Measurements from ENCODE around the gene UBE2F.

Gene UBE2F

GRCh38 chr2:237929979-237930378 is 36.8 kb upstream of the UBE2F start:
- Histone ChIP-seq H3K9ac (ENCODE audit: low read depth, low read length) (no peak overlapping the region), H3K27ac (ENCODE audit: low read depth, low read length) (no peak overlapping the region), H3K9me3 (ENCODE audit: control insufficient read depth, insufficient read depth, low read length) (no peaks in the 10 kb centered on the region; the same call in 1 of the 2 replicates), H3K4me1 (ENCODE audit: control insufficient read depth, insufficient read depth, low read length) (no peaks in the 10 kb centered on the region), H3K36me3 (ENCODE audit: control insufficient read depth, insufficient read depth, low read length) (no peaks in the 10 kb centered on the region), H3K27me3 (ENCODE audit: control insufficient read depth, insufficient read depth, low read length) (no peaks in the 10 kb centered on the region), H3K4me3 (ENCODE audit: low read depth, low read length) (no peak overlapping the region)

GRCh38 chr2:237931205-237931721 is 35.6 kb upstream of the UBE2F start:
- no peak overlapping the region for H3K27ac ChIP-seq (ENCODE audit: low read depth, low read length)
- no peak overlapping the region for H3K4me3 ChIP-seq (ENCODE audit: low read depth, low read length)
- H3K9me3 ChIP-seq (ENCODE audit: control insufficient read depth, insufficient read depth, low read length), result no peaks in the 10 kb centered on the region; the same call in 1 of the 2 replicates
- no peak overlapping the region for H3K9ac ChIP-seq (ENCODE audit: low read depth, low read length)
- H3K36me3 ChIP-seq (ENCODE audit: control insufficient read depth, insufficient read depth, low read length), result no peaks in the 10 kb centered on the region
- H3K4me1 ChIP-seq (ENCODE audit: control insufficient read depth, insufficient read depth, low read length), result no peaks in the 10 kb centered on the region
- H3K27me3 ChIP-seq (ENCODE audit: control insufficient read depth, insufficient read depth, low read length), result no peaks in the 10 kb centered on the region

GRCh38 chr2:237932731-237933131 is 34.1 kb upstream of the UBE2F start:
- Histone ChIP-seq H3K27ac (ENCODE audit: low read depth, low read length) (no peak overlapping the region), H3K9ac (ENCODE audit: low read depth, low read length) (no peak overlapping the region), H3K36me3 (ENCODE audit: control insufficient read depth, insufficient read depth, low read length) (no peaks in the 10 kb centered on the region), H3K4me1 (ENCODE audit: control insufficient read depth, insufficient read depth, low read length) (no peaks in the 10 kb centered on the region), H3K27me3 (ENCODE audit: control insufficient read depth, insufficient read depth, low read length) (no peaks in the 10 kb centered on the region), H3K4me3 (ENCODE audit: low read depth, low read length) (no peak overlapping the region), H3K9me3 (ENCODE audit: control insufficient read depth, insufficient read depth, low read length) (no peaks in the 10 kb centered on the region; the same call in 1 of the 2 replicates)

GRCh38 chr2:237934186-237934585 is 32.6 kb upstream of the UBE2F start:
- H3K9me3 ChIP-seq (ENCODE audit: control insufficient read depth, insufficient read depth, low read length), result no peaks in the 10 kb centered on the region; the same call in 1 of the 2 replicates

GRCh38 chr2:237935740-237936452 is 30.9 kb upstream of the UBE2F start:
- Histone ChIP-seq H3K9ac (ENCODE audit: low read depth, low read length) (no peak overlapping the region), H3K4me1 (ENCODE audit: control insufficient read depth, insufficient read depth, low read length) (no peaks in the 10 kb centered on the region), H3K36me3 (ENCODE audit: control insufficient read depth, insufficient read depth, low read length) (no peaks in the 10 kb centered on the region), H3K4me3 (ENCODE audit: low read depth, low read length) (no peak overlapping the region), H3K27me3 (ENCODE audit: control insufficient read depth, insufficient read depth, low read length) (no peaks in the 10 kb centered on the region), H3K9me3 (ENCODE audit: control insufficient read depth, insufficient read depth, low read length) (no peaks in the 10 kb centered on the region; the same call in 1 of the 2 replicates), H3K27ac (ENCODE audit: low read depth, low read length) (no peak overlapping the region)

More at GRCh38 chr2:237934186-237934585, 32.6 kb upstream of the UBE2F start:
- H3K27ac ChIP-seq (ENCODE audit: low read depth, low read length), result no peak overlapping the region
- no peak overlapping the region for H3K9ac ChIP-seq (ENCODE audit: low read depth, low read length)
- H3K4me3 ChIP-seq (ENCODE audit: low read depth, low read length), result no peak overlapping the region
- H3K36me3 ChIP-seq (ENCODE audit: control insufficient read depth, insufficient read depth, low read length), result no peaks in the 10 kb centered on the region
- no peaks in the 10 kb centered on the region for H3K27me3 ChIP-seq (ENCODE audit: control insufficient read depth, insufficient read depth, low read length)
- H3K4me1 ChIP-seq (ENCODE audit: control insufficient read depth, insufficient read depth, low read length), result no peaks in the 10 kb centered on the region

GRCh38 chr2:237939251-237939650 is 27.6 kb upstream of the UBE2F start:
- Histone ChIP-seq H3K36me3 (ENCODE audit: control insufficient read depth, insufficient read depth, low read length) (no peaks in the 10 kb centered on the region), H3K9ac (ENCODE audit: low read depth, low read length) (no peak overlapping the region), H3K4me3 (ENCODE audit: low read depth, low read length) (no peak overlapping the region), H3K27ac (ENCODE audit: low read depth, low read length) (no peak overlapping the region), H3K4me1 (ENCODE audit: control insufficient read depth, insufficient read depth, low read length) (no peaks in the 10 kb centered on the region), H3K27me3 (ENCODE audit: control insufficient read depth, insufficient read depth, low read length) (no peaks in the 10 kb centered on the region), H3K9me3 (ENCODE audit: control insufficient read depth, insufficient read depth, low read length) (peaks cover 5% of the 10 kb centered on the region; the same call in 1 of the 2 replicates)

- Histone ChIP-seq H3K4me3 (ENCODE audit: low read depth, low read length) (no peak overlapping the region), H3K27me3 (ENCODE audit: control insufficient read depth, insufficient read depth, low read length) (no peaks in the 10 kb centered on the region), H3K36me3 (ENCODE audit: control insufficient read depth, insufficient read depth, low read length) (no peaks in the 10 kb centered on the region), H3K27ac (ENCODE audit: low read depth, low read length) (no peak overlapping the region), H3K9me3 (ENCODE audit: control insufficient read depth, insufficient read depth, low read length) (peaks cover 12% of the 10 kb centered on the region), H3K4me1 (ENCODE audit: control insufficient read depth, insufficient read depth, low read length) (no peaks in the 10 kb centered on the region), H3K9ac (ENCODE audit: low read depth, low read length) (no peak overlapping the region)
Measured at GRCh38 chr2:237940828-237941227, 26.0 kb upstream of the UBE2F start.

- Histone ChIP-seq H3K27ac (ENCODE audit: low read depth, low read length) (no peak overlapping the region), H3K36me3 (ENCODE audit: control insufficient read depth, insufficient read depth, low read length) (no peaks in the 10 kb centered on the region), H3K9ac (ENCODE audit: low read depth, low read length) (no peak overlapping the region), H3K4me3 (ENCODE audit: low read depth, low read length) (no peak overlapping the region), H3K27me3 (ENCODE audit: control insufficient read depth, insufficient read depth, low read length) (no peaks in the 10 kb centered on the region), H3K4me1 (ENCODE audit: control insufficient read depth, insufficient read depth, low read length) (no peaks in the 10 kb centered on the region), H3K9me3 (ENCODE audit: control insufficient read depth, insufficient read depth, low read length) (peaks cover 13% of the 10 kb centered on the region)
Measured at GRCh38 chr2:237941239-237941638, 25.6 kb upstream of the UBE2F start.

GRCh38 chr2:237942513-237942899 is 24.3 kb upstream of the UBE2F start:
- Histone ChIP-seq H3K36me3 (ENCODE audit: control insufficient read depth, insufficient read depth, low read length) (no peaks in the 10 kb centered on the region), H3K9ac (ENCODE audit: low read depth, low read length) (no peak overlapping the region), H3K4me3 (ENCODE audit: low read depth, low read length) (no peak overlapping the region), H3K4me1 (ENCODE audit: control insufficient read depth, insufficient read depth, low read length) (no peaks in the 10 kb centered on the region), H3K27ac (ENCODE audit: low read depth, low read length) (no peak overlapping the region), H3K27me3 (ENCODE audit: control insufficient read depth, insufficient read depth, low read length) (no peaks in the 10 kb centered on the region), H3K9me3 (ENCODE audit: control insufficient read depth, insufficient read depth, low read length) (peaks cover 13% of the 10 kb centered on the region)

- Histone ChIP-seq H3K4me3 (ENCODE audit: low read depth, low read length) (no peak overlapping the region), H3K27ac (ENCODE audit: low read depth, low read length) (no peak overlapping the region), H3K27me3 (ENCODE audit: control insufficient read depth, insufficient read depth, low read length) (no peaks in the 10 kb centered on the region), H3K9me3 (ENCODE audit: control insufficient read depth, insufficient read depth, low read length) (peaks cover 13% of the 10 kb centered on the region), H3K36me3 (ENCODE audit: control insufficient read depth, insufficient read depth, low read length) (no peaks in the 10 kb centered on the region), H3K9ac (ENCODE audit: low read depth, low read length) (no peak overlapping the region), H3K4me1 (ENCODE audit: control insufficient read depth, insufficient read depth, low read length) (no peaks in the 10 kb centered on the region)
Measured at GRCh38 chr2:237943395-237944094, 23.3 kb upstream of the UBE2F start.

- no peak overlapping the region for H3K9ac ChIP-seq (ENCODE audit: low read depth, low read length)
- no peaks in the 10 kb centered on the region for H3K4me1 ChIP-seq (ENCODE audit: control insufficient read depth, insufficient read depth, low read length)
- no peaks in the 10 kb centered on the region for H3K36me3 ChIP-seq (ENCODE audit: control insufficient read depth, insufficient read depth, low read length)
- no peaks in the 10 kb centered on the region for H3K27me3 ChIP-seq (ENCODE audit: control insufficient read depth, insufficient read depth, low read length)
- H3K27ac ChIP-seq (ENCODE audit: low read depth, low read length), result no peak overlapping the region
- peaks cover 13% of the 10 kb centered on the region for H3K9me3 ChIP-seq (ENCODE audit: control insufficient read depth, insufficient read depth, low read length)
- no peak overlapping the region for H3K4me3 ChIP-seq (ENCODE audit: low read depth, low read length)
Measured at GRCh38 chr2:237944302-237944701, 22.5 kb upstream of the UBE2F start.

Data from HUES48 (cell line).